Transverse colon (tissue), 4 donors: ENCODE results near the gene PDXP.

Experiments used
- EP300 ChIP-seq: sonication (generic); formaldehyde crosslinking; IDR thresholded peaks from one replicate; pipeline ENCODE4 v1.6.1; 2017; ENCODE audit warnings: antibody characterized with exemption, low read depth
- POLR2A ChIP-seq: fragments of 450-650 bp; IDR thresholded peaks from one replicate; pipeline ENCODE4 v1.6.1; 2016; ENCODE audit warnings: antibody characterized with exemption, mild to moderate bottlenecking, moderate library complexity
- POLR2AphosphoS5 ChIP-seq, 3 donors: sonication (generic); formaldehyde crosslinking; IDR thresholded peaks; one replicate each; pipeline ENCODE4 v1.6.1; 2016; ENCODE audit warnings: antibody characterized with exemption in 3 of 3
- TF ChIP-seq, protein P1 (sequence below), 5 experiments: fragments of 200-600 bp in 3 of 5; fragments of 450-650 bp in 2 of 5; sonication (generic) in 3 of 5; IDR thresholded peaks; 1 replicate in 2 of 5; 2 replicates in 3 of 5; pipeline ENCODE4 v1.5.1; 2016 to 2017; ENCODE audit warnings: antibody characterized with exemption in 5 of 5, inconsistent platforms in 3 of 5, mild to moderate bottlenecking in 2 of 5, moderate library complexity in 1 of 5

DNA sequence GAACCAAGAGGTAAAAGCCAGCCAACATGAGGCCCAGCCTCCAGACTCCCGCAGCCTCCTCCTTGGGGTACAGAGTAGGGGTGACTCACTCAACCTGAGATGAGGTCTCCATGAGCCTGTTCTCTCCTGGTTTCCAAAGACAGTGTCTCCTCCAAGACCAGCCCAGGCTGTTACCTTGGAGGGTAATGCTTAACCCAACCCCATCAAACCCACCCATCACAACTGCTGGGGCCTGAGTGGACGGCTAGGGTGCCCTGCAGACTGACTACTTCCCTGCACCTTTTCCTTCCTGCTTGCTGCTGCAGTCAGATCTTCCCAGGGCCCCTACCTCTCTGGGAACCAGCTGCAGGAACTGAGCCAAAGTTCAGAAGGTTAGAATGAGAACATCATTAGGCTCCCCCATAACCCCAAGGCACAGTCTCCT is 22.5 kb downstream of the PDXP start:
- TF ChIP-seq, protein P1, sequence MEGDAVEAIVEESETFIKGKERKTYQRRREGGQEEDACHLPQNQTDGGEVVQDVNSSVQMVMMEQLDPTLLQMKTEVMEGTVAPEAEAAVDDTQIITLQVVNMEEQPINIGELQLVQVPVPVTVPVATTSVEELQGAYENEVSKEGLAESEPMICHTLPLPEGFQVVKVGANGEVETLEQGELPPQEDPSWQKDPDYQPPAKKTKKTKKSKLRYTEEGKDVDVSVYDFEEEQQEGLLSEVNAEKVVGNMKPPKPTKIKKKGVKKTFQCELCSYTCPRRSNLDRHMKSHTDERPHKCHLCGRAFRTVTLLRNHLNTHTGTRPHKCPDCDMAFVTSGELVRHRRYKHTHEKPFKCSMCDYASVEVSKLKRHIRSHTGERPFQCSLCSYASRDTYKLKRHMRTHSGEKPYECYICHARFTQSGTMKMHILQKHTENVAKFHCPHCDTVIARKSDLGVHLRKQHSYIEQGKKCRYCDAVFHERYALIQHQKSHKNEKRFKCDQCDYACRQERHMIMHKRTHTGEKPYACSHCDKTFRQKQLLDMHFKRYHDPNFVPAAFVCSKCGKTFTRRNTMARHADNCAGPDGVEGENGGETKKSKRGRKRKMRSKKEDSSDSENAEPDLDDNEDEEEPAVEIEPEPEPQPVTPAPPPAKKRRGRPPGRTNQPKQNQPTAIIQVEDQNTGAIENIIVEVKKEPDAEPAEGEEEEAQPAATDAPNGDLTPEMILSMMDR (IDR thresholded peaks at IDR 0.05) = no peak
- TF ChIP-seq POLR2AphosphoS5 (IDR thresholded peaks at IDR 0.05) (no peak), EP300 (no peak), POLR2A (no peak)
